LoVo (cell line): ENCODE results near the gene ACSL1.
"Not testable (repeated sequence)": the region's sequence is repeated elsewhere in the genome, so short reads cannot be mapped to it uniquely, and the experiment has no call there.

Experiments
- DNase-seq: peaks from one replicate; pipeline ENCODE4 v3.0.0-alpha.2; 2016; ENCODE audit warnings: low spot score

ACSL1 gene

DNA sequence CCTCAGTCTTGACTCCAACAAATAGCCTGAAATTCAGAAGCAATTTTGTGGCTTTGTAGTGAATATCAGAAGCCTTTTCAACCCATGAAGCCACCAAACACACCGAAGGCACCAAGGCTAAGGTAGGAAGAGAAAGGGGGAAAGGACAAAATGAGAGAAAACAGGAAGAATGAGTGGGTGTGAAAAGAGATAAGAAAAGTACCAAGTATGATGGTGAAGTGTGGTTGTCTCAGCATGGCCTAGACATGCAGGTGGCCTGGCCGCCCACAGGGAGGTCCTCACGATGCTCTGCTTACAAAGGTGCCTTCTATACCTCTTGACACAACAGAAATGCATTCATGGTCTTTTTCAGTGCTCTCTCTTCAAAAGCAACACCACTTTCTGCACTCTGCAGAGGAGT lies 34.9 kb downstream of the ACSL1 start:
- DNase-seq: no peak

DNA sequence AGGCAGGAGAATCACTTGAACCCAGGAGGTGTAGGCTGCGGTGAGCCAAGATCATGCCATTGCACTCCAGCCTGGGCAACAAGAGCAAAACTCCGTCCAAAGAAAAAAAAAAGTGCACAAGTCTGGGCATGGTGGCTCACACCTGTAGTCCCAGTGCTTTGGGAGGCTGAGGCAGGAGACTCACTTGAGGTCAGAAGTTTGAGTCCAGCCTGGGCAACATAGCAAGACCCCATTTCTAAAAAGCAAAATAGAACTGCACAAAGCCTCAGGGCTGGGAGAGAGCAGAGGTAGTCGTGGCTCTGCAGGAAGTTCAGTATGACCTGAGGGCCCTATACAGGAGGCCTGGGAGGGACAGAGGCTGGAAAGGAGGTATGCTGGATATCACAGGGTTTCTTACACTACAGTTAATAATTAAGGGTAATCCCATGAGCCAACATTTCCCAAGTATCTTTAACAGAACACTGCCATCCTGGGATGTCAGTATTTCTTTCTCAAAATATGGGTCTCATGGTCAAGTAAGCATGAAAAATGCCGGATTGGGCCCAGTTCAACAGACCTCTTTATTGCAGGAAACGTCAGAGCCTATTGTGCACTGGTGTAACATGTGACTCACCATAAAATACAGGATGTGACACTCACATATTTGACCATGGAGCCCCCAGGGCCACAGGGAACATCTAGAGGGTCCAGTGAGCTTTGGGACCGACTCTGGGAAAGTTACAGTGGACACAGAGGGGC lies 37.8 kb downstream of the ACSL1 start:
- no peak for DNase-seq

GRCh38 chr4:184785813-184786212 lies 40.0 kb downstream of the ACSL1 start:
- no peak for DNase-seq

GRCh38 chr4:184784628-184785257 lies 41.0 kb downstream of the ACSL1 start:
- DNase-seq: no peak

- no peak for DNase-seq
These were observed 42.9 kb downstream of the ACSL1 start for GRCh38 chr4:184782731-184783373.

DNA sequence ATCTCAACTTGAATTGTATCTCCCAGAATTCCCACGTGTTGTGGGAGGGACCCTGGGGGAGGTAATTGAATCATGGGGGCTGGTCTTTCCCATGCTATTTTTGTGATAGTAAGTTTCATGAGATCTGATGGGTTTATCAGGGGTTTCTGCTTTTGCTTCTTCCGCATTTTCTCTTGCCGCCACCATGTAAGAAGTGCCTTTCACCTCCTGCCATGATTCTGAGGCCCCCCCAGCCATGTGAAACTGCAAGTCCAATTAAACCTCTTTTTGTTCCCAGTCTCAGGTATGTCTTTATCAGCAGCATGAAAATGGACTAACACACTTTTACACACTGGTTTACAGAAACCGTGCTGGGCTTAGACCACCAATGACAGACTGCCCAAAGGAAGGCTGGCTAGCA lies 46.6 kb downstream of the ACSL1 start:
- DNase-seq: not testable (repeated sequence)

DNA sequence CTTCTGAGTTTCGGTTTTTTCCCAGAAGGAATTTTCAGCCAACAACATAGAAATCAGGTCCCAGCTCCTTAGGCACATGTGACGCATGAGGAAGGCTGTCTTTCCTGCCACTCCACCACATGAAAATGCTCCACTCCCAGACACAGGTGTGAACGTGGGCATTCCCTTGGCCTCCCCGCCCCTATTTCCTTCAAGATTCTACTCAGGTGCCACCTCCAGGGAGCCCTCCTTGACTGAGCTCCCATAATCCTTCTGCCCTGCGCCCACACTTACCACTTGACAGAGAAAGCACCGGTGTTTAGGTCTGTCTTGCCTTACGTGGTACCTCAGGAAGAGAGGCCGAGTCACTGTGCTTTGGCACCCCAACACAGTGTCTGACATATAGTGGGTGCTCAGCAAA lies 47.4 kb downstream of the ACSL1 start:
- DNase-seq: no peak

- no peak for DNase-seq
These were observed 48.9 kb downstream of the ACSL1 start for GRCh38 chr4:184776821-184777220.

GRCh38 chr4:184775854-184776555 lies 49.8 kb downstream of the ACSL1 start:
- DNase-seq: no peak

DNA sequence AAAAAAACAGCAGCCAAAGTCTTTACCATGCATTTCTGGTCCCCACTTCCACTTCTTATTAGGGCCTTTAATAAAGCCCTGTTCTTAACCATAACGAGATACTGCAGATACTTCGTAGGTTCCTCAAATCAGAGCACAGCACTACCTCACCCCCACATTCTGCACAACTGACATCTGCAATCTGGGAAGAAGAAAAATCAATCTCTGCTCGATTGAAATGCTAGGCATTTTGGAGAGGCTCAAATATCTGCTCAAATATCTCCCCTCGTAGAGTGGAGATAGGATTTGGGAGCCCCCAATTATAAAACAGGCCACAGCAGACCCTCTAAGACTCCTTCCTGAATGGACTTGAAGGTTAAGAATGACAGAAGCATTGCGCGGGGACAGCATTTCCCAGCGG lies 51.6 kb downstream of the ACSL1 start:
- DNase-seq: no peak

DNA sequence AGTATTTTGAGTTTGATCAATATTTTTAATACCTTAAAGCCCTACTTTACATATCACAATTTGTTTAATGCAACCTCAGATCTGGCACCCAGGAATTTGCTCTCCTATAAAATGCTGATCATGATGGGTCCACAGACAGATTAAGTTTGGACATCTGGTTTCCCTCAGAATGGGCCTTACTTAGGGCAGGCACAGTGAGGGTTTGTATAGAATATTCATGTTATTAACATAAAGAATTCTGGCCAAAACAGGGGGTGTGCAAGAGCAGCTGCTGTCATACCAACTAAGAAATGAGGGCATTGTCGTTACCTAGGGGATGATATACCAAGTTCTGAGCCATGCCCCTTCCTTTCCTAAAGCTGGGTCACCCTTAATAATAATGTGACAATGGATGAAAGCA lies 54.4 kb downstream of the ACSL1 start:
- no peak for DNase-seq

DNA sequence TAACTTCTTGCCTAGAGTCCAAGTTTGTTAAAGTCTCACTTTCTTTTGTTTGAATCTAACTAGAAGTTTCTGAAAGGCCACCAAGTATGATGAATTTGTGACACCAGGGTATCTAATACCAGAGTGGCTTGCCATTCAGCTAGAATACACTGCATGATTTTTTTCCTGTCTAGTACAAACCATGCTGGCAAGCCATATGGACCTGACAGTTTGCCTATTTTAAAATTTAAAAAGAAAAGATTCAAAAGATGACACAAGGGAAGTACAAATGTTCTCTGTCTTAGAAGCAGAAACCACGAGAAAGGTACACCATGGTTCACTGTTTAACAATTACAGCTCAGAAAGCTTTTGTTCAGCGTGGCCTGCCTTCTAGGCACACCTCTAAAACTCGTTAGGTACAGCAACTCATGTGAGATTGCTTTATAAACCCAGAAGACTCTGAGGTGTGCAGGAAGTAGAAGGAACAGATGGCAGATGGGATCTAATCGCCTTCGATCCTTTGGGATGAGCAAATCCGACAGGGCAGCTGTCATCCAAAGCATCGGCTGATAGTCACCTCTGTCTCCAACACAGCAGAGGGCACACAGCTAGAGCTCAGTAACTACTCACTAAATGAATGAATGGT lies 56.5 kb downstream of the ACSL1 start:
- no peak for DNase-seq

GRCh38 chr4:184768296-184768695 lies 57.5 kb downstream of the ACSL1 start:
- DNase-seq: no peak

GRCh38 chr4:184766446-184766845 lies 59.3 kb downstream of the ACSL1 start:
- no peak for DNase-seq

DNA sequence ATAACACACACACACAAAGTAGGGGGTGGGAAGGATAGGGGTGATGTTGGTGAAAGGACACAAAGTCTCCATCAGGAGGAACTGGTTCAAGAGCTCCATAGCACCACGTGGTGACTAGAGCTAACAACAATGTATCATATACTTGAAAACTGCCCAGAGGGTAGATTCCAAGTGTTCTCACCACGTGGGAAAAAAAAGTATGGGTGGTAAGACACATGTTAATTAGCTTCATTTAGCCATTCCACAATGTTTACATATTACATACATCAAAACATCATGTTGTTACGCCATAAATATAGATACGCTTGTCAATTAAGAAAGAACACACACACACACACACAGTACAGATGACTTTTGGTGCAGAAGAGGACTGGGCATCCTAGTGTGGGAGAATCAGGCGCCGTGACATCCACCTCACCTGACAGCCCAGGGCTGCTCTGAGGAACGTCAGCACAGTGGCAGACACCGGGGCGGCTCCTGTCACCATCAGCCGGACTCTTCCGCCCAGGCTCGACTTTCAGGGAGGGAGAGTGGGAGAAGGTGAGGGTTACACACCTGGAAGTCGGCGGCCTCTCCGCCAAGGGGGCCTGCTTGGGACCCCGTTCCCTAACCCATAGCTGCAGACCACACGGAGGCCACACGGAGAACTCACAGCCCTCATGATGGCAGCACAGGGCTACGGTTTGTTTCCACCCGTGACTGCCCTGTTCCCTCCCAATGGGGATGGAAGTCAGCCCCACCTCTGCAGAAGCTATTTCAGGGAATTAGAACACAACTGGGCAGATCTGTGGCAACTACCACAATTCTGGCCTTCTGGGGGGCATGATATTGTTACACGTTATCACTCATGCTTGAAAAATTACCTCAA lies 60.1 kb downstream of the ACSL1 start:
- DNase-seq: no peak

DNA sequence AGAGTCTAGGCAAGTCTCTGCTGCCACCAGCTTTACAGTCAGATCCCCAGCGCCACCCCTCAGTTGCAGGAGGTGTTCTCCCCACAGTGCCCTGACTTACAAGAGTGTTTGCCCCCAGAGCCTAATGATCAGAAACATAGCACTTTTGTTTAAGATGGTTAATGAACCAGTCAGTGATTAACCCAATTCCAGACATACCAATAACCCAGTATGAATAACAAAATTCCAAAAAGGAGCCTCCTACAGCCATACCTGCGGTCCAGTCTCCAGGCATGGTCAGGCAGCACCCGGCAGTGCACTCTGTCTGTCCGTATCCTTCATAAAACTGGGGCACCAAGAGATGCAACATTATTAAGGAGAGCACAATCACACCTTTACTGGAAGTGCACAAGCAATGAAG lies 61.2 kb downstream of the ACSL1 start:
- no peak for DNase-seq

DNA sequence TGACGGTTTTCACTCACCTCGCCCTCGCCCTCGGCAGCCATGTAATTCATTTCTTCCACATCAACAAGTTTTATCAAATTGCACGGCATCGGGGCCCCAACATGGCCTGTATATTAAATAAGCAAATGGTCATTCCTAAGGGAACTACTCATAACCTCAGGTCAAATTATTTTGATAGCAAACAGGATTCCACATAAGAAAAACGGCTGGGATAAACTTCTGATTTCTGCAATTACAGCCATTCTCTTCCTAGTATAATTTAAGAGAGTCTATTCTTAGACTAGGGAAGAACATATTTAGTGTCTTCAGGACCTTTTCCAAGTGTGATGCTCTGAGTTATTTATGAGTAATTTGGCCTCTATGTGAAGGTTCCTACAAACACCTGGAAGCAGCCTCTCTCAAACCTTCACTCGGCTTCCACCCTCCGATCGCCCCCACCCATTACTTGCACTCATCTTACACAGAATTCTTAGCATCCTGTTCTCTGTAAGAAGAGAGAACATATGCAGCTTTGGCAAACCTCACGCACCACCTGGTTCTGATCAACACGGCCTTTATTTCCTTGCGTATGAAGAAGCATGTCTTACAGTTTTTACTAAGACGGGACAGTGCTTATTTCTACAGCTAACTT lies 62.5 kb downstream of the ACSL1 start:
- no peak for DNase-seq

- DNase-seq: no peak
These were observed 63.7 kb downstream of the ACSL1 start for GRCh38 chr4:184762100-184762499.

DNA sequence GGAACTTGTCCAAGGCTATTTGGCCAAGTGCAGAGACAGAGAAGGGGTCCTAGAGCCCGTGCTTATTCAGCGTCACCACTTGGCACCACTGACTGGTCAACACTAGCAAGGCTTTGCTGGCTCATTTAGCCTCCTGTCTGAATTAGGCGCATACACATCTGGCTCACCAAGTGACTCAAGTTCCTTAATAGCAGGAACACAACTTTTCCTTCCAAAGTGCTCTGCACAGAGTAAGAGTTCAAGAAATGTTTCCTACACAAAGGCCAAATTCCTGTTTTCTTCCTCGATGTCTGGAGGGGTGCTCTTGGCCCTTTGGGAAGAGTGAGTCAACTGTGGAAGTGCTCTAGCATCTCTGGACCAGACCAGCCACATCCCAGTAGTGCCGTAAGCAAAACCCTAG lies 65.1 kb downstream of the ACSL1 start:
- DNase-seq: no peak

DNA sequence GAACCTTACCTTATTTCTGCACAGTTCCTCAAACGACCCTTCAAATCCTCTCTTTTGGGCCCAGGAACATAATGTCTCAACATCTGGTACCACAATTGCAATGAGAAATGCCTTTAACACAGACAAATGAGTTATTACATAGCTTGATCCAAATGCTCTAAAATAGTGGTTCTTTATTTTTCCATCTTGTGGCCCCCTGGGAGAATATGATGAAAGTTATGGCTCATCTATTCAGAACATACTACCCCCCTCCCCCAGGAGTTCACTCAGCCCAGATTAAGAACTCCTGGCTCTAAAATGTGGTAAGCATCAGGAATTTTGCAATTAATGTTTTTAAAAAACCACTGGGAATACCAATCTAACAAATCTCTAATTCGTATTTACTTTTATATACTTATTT lies 68.0 kb downstream of the ACSL1 start:
- no peak for DNase-seq

- no peak for DNase-seq
These were observed 69.4 kb downstream of the ACSL1 start for GRCh38 chr4:184756399-184756798.
